NCI-H1436 (cell line): Measurements from ENCODE around the gene CEBPG.

ENCODE experiments used
- DNase-seq: peaks from one replicate; lab custom pipeline; 2025; lab: John Stamatoyannopoulos, UW

The CEBPG gene

DNA sequence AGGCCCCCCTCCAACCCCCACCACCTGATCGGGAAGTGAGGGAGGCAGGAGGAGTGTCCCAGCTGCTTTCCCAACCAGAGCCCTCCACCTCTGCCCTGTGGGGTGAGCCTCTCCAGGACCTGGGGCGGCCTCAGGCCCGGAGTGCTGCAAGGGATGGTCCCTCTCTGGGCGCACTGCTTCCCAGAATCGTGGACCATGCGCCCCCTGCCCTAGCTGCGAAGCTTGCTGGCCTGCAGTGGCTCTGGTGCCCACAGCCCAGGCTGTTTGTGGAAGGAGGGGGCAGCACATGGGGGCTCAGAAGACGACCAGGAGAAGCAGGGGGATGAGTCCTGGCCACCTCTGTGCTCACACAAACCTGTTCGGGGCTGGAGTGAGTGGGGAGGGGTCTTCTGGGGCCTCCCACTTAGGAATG, 33.6 kb downstream of the CEBPG start:
- no peak for DNase-seq

- DNase-seq = no peak
Observed at GRCh38 chr19:33407716-33408115, 34.2 kb downstream of the CEBPG start.

DNA sequence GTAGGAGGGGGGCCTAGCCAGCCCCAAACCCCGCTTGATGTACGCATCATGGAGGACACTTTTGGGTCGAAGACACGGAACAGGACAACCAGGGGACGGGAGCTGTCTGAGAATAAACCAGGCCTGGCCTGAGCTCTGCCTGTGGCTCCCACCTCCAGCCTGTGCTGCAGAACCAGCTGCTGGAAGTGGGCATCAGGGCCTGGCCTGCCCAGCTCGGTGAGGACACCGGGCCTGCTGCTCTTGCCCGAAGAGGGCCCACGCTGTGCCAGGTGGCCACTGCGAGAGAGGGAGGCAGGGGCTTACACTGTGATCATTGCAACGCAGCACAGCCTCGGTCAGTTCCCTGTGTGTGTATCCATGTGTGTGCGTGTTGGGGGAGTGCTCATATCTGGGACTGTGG, 34.6 kb downstream of the CEBPG start:
- DNase-seq = no peak

DNA sequence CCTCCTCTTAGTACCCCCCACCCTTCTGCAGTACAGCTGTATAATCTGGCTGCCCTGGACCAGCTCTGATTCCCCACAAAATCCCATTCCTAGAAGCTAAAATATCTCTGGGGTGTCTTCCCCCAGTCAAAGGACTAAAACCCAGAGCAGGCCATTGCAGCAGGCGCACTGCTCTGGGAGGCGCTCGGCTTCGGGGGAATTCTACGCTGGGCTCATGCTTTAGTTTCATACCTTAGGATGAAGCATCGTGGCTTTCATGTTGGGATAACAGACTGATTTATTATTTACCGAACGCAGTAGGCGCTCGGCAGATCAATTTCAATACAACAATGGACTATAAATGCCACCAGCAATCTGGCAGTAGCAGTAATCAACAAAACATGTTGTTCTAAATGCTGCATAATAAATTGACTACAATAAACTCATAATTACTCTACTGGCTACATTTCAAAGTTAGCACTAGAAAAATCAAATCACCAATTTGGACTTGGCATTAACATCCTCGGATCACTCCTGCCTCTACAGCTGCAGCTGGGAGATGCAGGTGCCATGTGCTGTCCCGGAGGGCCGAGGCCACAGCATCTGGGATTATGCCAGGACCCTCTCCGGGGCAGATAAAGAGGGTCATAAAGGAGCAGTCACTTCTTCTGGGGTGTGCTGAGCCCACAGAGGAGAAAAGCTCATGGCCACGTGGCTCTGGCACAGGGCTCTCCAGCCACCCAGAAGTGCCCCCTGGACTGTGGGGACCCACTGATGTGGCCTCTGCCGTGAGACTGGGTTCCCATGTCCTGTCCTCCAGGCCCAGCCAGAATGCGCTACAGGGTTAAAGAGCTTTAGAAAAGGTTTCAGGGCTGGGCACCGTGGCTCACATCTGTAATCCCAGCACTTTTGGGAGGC, 35.3 kb downstream of the CEBPG start:
- DNase-seq = no peak

- DNase-seq = no peak
Observed at GRCh38 chr19:33409906-33410685, 36.6 kb downstream of the CEBPG start.

DNA sequence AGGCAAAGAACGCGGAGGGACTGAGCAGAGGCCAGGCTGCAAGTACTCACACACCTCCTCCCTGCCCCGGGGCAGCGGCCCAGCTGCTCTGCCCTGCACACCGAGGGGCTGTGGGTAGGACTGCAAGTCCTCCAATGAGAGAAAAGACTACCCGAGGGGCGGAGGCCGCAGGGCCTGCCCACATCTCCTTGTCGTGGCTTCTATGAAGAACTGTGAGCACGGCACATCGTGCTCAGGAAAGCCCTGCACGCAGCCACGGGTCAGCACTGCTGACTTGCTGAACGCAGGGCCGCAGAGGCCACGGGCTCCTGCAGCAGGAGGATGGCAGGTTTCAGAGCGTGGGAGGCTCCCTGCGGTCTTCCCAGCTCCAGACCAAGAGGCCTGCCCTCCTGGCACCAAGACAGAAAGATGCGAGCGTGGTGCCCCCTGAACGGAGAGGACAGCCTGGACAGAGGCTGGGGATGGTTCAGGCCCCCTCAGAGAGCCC, 37.4 kb downstream of the CEBPG start:
- no peak for DNase-seq

GRCh38 chr19:33411621-33412180, 38.2 kb downstream of the CEBPG start:
- DNase-seq = no peak

GRCh38 chr19:33412601-33413425, 39.3 kb downstream of the CEBPG start:
- DNase-seq = no peak

DNA sequence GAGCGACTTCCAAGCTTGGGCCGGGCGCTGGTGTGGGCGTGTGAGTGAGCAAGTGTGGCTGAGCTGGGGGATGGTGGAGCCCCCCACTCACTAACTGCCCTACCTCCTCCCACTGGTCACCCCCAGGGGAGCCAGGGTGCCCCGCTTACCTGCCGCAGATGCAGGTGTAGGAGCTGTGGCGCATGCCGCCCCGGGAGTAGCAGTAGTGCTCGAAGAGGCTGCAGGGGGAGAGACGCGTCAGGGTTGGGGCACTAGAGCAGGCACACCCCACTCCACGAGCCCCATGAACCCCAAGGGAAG, 39.9 kb downstream of the CEBPG start:
- DNase-seq = no peak

DNA sequence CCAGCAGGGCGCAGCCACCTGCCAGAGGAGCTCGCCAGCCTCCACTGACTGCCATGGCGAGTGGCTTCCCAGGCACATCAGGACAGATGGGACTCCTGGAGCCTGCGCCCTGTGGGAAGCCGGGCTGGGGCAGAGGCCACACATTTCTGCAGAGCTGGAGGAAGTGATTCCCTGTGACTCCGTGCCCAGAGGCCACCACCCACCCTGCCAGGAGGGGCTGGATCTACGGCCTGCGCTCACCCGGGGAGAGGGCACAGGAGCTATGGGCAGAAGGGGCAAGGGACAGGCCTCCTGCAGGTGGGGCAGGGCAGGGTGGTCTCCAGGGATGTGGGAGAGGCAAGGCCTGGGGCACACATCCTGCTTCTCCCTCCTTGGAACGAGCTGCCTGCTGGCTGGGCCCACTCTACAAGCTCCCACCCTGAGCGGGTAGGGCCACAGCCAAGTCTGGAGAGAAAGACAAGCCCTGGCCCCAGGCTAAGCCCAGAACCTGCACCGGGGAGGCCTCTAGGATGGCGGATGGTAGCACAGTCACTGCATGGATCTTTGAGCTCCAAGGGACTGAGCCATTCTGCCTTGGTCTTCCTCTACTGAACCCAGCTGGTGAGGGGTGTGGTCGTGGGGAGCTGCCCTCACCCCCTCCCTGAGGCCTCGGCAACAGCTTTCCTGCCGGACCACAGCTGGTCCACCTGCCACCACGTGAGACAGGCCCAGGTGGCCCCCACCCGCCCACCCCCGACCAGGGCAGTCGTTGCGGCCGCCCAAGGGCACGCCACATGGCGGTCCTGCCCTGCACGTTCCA, 40.6 kb downstream of the CEBPG start:
- DNase-seq = no peak

GRCh38 chr19:33414667-33415605, 41.4 kb downstream of the CEBPG start:
- no peak for DNase-seq

- DNase-seq = peak; percentile 69
Observed at GRCh38 chr19:33416307-33417215, 43.1 kb downstream of the CEBPG start.

DNA sequence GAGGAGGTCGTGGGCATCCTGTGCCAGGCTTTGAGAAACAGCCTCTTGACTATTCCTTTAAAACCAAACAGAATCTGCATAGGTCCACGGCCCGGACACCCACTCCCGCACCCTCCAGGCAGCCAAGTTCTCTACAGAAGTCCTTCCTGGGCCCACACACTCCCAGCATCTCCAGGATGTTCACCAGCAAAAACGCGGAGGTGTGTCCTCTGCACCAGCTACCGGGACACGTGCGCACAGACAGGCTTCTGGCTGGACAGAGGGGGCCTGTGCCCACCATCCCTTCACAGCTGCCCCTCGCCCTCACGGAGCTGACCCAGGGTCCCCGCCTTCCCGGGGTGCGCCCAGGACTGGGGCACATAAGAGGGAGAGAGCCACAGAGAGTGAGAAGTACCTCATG, 44.2 kb downstream of the CEBPG start:
- DNase-seq = no peak

DNA sequence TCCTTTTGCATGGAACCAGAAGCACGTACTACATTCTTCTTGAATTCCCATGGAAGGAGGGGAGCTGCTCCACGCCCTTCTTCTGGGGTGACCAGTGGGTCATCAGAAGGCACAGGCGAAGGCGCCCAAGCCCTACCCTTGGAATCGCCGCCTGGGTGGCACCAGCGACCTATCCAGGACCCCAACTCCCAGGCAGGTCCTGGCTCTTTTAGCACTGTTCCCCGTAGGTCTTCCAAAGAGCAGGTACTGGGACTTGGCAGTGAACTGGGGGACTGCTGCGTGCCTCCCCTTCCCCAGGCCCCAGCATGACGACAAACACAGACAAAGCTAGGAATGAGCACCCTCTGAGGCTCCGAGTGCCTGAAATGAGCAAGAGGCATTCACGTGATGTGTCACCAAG, 45.0 kb downstream of the CEBPG start:
- no peak for DNase-seq

DNA sequence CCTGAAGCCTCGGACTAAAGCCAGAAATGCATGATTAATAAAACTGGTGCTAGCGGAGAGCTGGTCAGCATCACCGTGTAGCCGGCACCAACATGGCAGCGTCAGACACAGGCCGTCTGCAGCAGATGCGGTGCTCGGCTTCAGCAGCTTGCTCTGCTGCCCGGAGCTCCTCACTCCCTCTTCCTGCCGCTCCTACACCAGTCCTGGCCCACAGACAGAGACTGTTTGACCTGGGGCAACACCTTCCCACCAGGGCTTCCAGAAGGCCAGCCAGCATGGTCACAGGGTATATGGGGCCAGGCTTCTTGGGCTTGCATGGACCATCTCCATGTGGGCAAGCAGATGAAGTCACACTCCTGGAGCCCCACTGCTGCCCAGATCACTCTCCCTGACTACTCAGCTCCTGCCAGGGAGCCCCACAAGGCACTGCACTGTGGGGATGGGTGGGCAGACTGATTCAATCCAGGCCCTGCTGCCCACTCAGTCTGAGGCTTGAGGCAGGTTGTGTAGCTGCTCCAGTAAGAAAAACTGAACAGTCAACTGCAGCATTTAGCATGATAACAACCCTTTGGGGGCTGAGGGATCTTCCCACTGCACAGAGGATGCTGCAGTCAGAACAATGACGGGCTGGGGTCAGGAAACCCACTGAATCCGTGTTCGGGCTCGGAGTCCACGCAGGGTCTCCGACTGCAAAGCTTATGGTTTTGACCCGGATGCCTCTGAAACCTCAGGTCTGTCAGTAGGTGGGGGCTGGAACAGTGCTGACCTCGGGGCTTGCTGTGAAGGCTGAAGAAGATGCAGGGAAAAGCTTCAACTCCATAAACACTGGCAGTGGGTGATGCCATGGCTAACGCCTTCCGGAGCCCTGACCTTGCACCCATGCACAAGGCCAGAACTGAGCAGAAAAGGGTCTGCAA, 45.6 kb downstream of the CEBPG start:
- no peak for DNase-seq

GRCh38 chr19:33419788-33420130, 46.2 kb downstream of the CEBPG start:
- no peak for DNase-seq

DNA sequence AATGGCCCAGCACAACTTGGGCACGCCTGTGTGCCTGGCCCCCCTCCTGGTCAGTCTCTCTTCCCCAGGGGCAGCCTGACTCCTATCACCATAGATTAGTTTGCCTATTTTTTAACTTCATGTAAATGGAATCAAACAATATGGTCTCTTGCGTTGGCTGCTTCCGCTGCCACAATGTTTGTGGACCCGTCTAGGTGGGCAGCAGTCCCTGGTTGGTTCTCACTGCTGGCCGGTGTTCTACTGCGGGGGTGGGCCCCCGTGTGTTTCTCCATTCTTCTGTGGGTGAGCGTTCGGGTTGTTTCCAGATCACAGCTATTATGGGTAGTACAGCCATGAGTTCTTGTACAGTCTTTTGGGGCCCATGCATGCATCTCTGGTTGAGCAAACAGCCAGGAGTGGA, 47.3 kb downstream of the CEBPG start:
- no peak for DNase-seq

DNA sequence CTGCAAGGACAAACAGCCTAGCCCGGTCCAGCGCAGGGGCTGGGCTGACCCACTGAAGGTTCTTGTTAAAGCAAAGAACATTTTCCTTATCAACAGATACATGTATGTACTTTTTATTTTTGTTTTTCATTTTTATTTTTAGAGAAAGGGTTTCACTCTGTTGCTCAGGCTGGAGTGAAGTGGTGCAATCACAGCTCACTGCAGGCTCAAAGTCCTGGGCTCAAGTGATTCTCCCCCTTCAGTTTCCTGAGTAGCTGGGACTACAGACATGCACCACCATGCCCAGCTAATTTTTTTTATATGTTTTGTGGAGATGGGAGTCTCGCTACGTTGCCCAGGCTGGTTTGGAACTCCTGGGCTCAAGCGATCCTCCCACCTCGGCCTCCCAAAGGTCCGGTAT, 47.9 kb downstream of the CEBPG start:
- DNase-seq = no peak
